Smooth muscle cell of trachea (primary cell): ENCODE measurements around the gene C11orf58. TPM values are rescaled to one million over a fixed set of nuclear protein-coding genes. Genes with fewer than 3 reads are reported as not detected.

Experiments used
- total RNA-seq: library from RNA; depleted of rRNA; stranded (reverse); fragments of >200 nt; gene quantifications from 2 replicates; pipeline ENCODE4 v1.2.1, GENCODE V29; 2014

C11orf58 gene
- total RNA-seq: 185 and 222 TPM in 2 replicates

DNA sequence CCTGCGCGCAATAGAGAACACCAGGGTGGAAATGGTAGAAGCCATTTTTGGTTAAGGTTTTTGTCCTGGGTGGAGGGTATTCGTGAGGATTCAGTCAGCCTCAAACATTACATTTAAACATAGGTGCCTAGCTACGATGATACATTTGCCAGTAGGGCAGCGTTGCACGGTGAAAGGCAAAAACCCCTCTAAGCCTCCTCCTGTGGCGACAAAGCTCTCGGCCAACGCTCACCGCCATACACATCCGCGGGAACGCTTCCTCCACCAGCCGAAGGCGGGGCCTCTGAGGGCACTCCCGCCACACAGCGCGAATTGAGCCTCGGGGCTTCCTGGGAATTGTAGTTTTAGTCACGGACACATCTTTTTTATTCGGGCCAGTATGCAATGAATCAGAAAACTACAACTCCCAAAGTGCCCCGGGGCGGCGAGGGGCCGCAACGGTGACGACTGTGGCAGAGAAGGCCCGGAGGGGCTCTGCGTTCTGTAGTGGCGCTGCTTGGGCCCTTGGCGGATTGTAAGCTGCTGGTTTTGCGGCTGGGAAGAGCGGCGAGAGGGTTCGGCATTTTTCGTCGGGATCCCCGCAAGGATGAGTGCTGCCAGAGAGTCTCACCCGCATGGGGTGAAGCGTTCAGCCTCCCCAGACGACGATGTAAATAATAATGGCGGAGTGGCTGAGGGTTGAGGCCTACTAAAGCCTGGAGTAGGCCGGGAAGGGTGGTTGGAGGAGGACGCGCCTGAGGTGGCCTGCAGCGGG, at the start of gene C11orf58:
C11orf58 (plus strand) TSS at position 455 of the 754 bp plus-strand sequence; CDS start at position 587, 132 bp downstream.

